ENCODE results near the gene STK11IP. TPM values are rescaled to one million over a fixed set of nuclear protein-coding genes. Genes with fewer than 3 reads are reported as not detected.

Gene STK11IP
- 10 to 100 TPM; 33.9 to 77.0 (median 72.3) TPM for total RNA-seq

- Histone ChIP-seq H3K36me3 (peaks cover 0 to 18% (median 0%) of the 10 kb centered on the region in 3 donors), H3K27me3 (no peaks in the 10 kb centered on the region), H3K4me1 (peaks cover 0 to 34% (median 10%) of the 10 kb centered on the region in 4 donors), H3K4me3 (peak within 1 kb of the TSS; percentile 55 to 73 (median 66)), H3K27ac (peak within 1 kb of the TSS; percentile 81 to 95 (median 90)), H3K9me3 (no peaks in the 10 kb centered on the region)
- WGBS, 2 donors: 0 to 1% methylated on average over 50 to 57 of the region's 57 CpGs
- peak; percentile 97 to 99 for DNase-seq (ENCODE audit: low spot score in 2 of 2)
- TF ChIP-seq EP300 (IDR thresholded peaks at IDR 0.05) (peak; percentile 59 to 92), POLR2A (IDR thresholded peaks at IDR 0.05) (peak; percentile 75 to 76), CTCF (IDR thresholded peaks at IDR 0.05) (no peak)
These were observed at the start of gene STK11IP for GRCh38 chr2:219597552-219598307. Gene STK11IP, plus strand, starts transcription at chr2:219597857. Its CDS starts 263 bp downstream, at chr2:219598120.

- Histone ChIP-seq H3K27me3 (peaks cover 0 to 7% of the 10 kb centered on the region in 2 donors), H3K4me1 (peaks cover 0 to 37% (median 20%) of the 10 kb centered on the region in 4 donors), H3K27ac (no peak overlapping the region), H3K4me3 (no peak overlapping the region), H3K9me3 (no peaks in the 10 kb centered on the region), H3K36me3 (peaks cover 0 to 21% (median 0%) of the 10 kb centered on the region in 3 donors)
- WGBS, 2 donors: 90 to 93% methylated on average over 18 of the region's 18 CpGs
- no peak for DNase-seq (ENCODE audit: low spot score in 2 of 2)
- TF ChIP-seq CTCF (IDR thresholded peaks at IDR 0.05) (no peak), EP300 (IDR thresholded peaks at IDR 0.05) (no peak)
These were observed 48.7 kb upstream of the STK11IP start for GRCh38 chr2:219548990-219549389.

- peaks cover 0 to 7% of the 10 kb centered on the region in 2 donors for H3K27me3 ChIP-seq
- WGBS, 2 donors: 78 to 90% methylated on average over 5 to 6 of the region's 9 CpGs
- H3K9me3 ChIP-seq: no peaks in the 10 kb centered on the region
- H3K27ac ChIP-seq: no peak overlapping the region
- H3K4me1 ChIP-seq: peaks cover 0 to 31% (median 15%) of the 10 kb centered on the region in 4 donors
- TF ChIP-seq POLR2A (IDR thresholded peaks at IDR 0.05) (no peak), CTCF (IDR thresholded peaks at IDR 0.05) (no peak), EP300 (IDR thresholded peaks at IDR 0.05) (no peak)
- no peak overlapping the region for H3K4me3 ChIP-seq
- no peak for DNase-seq (ENCODE audit: low spot score in 2 of 2)
- H3K36me3 ChIP-seq: peaks cover 0 to 27% (median 0%) of the 10 kb centered on the region in 3 donors
These were observed 48.0 kb upstream of the STK11IP start for GRCh38 chr2:219549619-219550018.

- TF ChIP-seq EP300 (IDR thresholded peaks at IDR 0.05) (no peak), CTCF (IDR thresholded peaks at IDR 0.05) (no peak), POLR2A (IDR thresholded peaks at IDR 0.05) (no peak)
- Histone ChIP-seq H3K27me3 (peaks cover 0 to 7% of the 10 kb centered on the region in 2 donors), H3K36me3 (peaks cover 0 to 47% (median 0%) of the 10 kb centered on the region in 3 donors), H3K4me3 (peak overlapping the region; percentile 44 to 68 (median 56)), H3K9me3 (no peaks in the 10 kb centered on the region), H3K27ac (peak overlapping the region in 3 of 4 donors; percentile 44 to 87 (median 63)), H3K4me1 (peaks cover 0 to 25% (median 14%) of the 10 kb centered on the region in 4 donors)
- no peak for DNase-seq (ENCODE audit: low spot score in 2 of 2)
- WGBS, 2 donors: 6 to 8% methylated on average over 23 to 43 of the region's 54 CpGs
These were observed 45.9 kb upstream of the STK11IP start for GRCh38 chr2:219551441-219552381.

Measured in tibial nerve (tissue), 4 donors.